Subcutaneous abdominal adipose tissue (tissue), 5 donors: ENCODE results near the gene MAGI1.
"Not testable (repeated sequence)": the region's sequence is repeated elsewhere in the genome, so short reads cannot be mapped to it uniquely, and the experiment has no call there.

Experiments used
- H3K27ac ChIP-seq: one replicate; pipeline ENCODE4 v1.7.0; 2013; ENCODE audit warnings: low read depth, mild to moderate bottlenecking, inconsistent platforms, low read length, moderate library complexity
- H3K27me3 ChIP-seq, 5 donors: one replicate each; pipeline ENCODE4 v1.7.0; 2013; ENCODE audit warnings: low read length in 5 of 5, inconsistent platforms in 1 of 5; ENCODE audit not compliant: control insufficient read depth in 5 of 5, insufficient read depth in 4 of 5
- H3K36me3 ChIP-seq, 5 donors: one replicate each; pipeline ENCODE4 v1.7.0; 2013; ENCODE audit warnings: low read length in 5 of 5; ENCODE audit not compliant: control insufficient read depth in 5 of 5, insufficient read depth in 5 of 5
- H3K4me1 ChIP-seq, 5 donors: one replicate each; pipeline ENCODE4 v1.7.0; 2013; ENCODE audit warnings: low read length in 5 of 5, mild to moderate bottlenecking in 3 of 5, moderate library complexity in 1 of 5; ENCODE audit not compliant: control insufficient read depth in 5 of 5, insufficient read depth in 5 of 5
- H3K4me3 ChIP-seq, 5 donors: one replicate each; pipeline ENCODE4 v1.7.0; 2013; ENCODE audit warnings: low read length in 5 of 5, low read depth in 1 of 5
- H3K9ac ChIP-seq, 5 donors: one replicate each; pipeline ENCODE4 v1.7.0; 2013; ENCODE audit warnings: low read length in 5 of 5, mild to moderate bottlenecking in 4 of 5, moderate library complexity in 3 of 5
- H3K9me3 ChIP-seq, 5 donors: one replicate each; pipeline ENCODE4 v1.7.0; 2013; ENCODE audit warnings: low read length in 5 of 5; ENCODE audit not compliant: control insufficient read depth in 5 of 5
- donor health status: healthy.
- donor health status: healthy.
- donor health status: healthy.
- donor health status: healthy.
- donor health status: healthy.

MAGI1 gene

DNA sequence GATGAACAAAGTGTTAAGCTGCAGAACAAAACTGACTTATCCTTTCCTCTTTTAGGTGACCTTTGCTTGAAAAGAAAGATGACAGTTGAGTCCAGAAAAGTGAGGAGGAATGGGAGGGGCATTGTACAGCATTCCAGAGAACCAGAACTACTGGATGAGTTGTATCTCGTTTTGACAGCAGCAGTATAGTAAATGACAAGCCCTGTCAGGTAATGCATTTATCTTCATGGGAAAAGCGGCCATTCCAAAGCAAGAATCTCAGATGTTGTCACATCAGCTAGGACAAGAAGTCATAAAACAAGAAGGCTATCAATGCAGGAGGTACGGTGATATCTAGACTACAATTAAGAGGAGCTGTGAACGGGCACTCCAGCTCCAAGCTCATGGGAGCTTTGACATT is 421.5 kb downstream of the MAGI1 start:
- Histone ChIP-seq H3K9me3 (no peaks in the 10 kb centered on the region), H3K4me3 (no peak overlapping the region), H3K27ac (no peak overlapping the region), H3K9ac (no peak overlapping the region), H3K27me3 (no peaks in the 10 kb centered on the region), H3K36me3 (peaks cover 0 to 7% (median 0%) of the 10 kb centered on the region in 5 donors), H3K4me1 (no peaks in the 10 kb centered on the region)

DNA sequence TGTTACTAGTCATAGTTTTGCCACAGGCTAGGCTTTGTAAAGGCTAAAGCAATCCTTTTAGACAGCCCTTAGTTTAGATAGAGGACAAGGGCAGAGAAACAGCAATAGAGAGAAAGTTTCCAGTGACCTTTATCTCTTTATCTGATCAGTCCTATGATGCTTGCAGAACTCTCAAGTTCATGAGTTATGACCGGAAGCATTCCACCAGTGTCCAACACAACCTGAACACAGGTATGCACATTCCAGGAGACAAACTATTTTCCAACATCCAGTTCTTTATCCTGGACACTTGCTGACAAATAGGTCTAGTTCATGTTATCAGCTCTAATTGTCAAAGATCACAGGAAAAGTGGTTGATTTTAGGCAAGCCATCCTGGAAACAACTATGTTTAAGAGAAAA is 422.2 kb downstream of the MAGI1 start:
- Histone ChIP-seq H3K27me3 (no peaks in the 10 kb centered on the region), H3K4me1 (no peaks in the 10 kb centered on the region), H3K4me3 (no peak overlapping the region), H3K9ac (no peak overlapping the region), H3K27ac (no peak overlapping the region), H3K36me3 (peaks cover 0 to 2% (median 0%) of the 10 kb centered on the region in 5 donors), H3K9me3 (no peaks in the 10 kb centered on the region)

DNA sequence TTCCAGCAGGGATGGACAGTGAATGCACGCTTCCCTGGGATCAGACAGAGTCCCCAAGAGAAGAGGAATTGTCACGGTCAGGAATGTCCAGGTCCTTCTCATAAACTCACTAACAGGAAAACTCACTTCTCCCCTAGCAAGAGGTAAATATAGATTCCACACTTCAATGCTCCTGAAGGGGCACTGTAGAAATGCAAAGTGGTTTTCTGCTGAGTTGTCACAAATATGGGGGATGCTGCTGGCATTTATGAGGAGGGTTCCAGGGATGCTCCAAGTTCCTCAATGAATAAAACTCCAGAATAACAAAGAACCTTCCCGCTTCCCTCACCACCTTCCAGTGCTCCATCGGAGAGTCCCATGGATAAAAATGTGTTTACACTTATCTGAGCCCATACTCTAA is 423.4 kb downstream of the MAGI1 start:
- Histone ChIP-seq H3K9ac (no peak overlapping the region), H3K4me1 (no peaks in the 10 kb centered on the region), H3K36me3 (no peaks in the 10 kb centered on the region), H3K4me3 (no peak overlapping the region), H3K9me3 (no peaks in the 10 kb centered on the region), H3K27ac (no peak overlapping the region), H3K27me3 (no peaks in the 10 kb centered on the region)

DNA sequence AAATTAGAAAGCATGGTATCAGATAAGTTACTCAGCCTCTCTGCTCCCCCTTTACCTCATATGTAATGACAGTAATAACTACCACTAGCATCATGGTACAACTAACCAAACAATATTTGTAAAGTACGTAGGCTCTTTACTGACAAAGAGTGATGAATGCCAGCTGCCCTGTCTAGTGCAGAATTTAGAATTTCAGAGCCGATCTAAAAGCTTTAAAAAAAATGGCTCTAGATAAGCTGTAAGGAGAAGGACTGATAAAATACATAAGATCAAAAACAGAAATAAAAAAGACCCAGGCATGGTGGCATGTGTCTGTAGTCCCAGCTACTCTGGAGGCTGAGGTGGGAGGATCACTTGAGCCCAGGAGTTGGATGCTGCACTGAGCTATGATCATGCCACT is 424.1 kb downstream of the MAGI1 start:
- H3K9ac ChIP-seq = no peak overlapping the region
- no peak overlapping the region for H3K4me3 ChIP-seq
- H3K27me3 ChIP-seq = no peaks in the 10 kb centered on the region
- no peak overlapping the region for H3K27ac ChIP-seq
- no peaks in the 10 kb centered on the region for H3K4me1 ChIP-seq
- no peaks in the 10 kb centered on the region for H3K36me3 ChIP-seq
- H3K9me3 ChIP-seq = no peaks in the 10 kb centered on the region

DNA sequence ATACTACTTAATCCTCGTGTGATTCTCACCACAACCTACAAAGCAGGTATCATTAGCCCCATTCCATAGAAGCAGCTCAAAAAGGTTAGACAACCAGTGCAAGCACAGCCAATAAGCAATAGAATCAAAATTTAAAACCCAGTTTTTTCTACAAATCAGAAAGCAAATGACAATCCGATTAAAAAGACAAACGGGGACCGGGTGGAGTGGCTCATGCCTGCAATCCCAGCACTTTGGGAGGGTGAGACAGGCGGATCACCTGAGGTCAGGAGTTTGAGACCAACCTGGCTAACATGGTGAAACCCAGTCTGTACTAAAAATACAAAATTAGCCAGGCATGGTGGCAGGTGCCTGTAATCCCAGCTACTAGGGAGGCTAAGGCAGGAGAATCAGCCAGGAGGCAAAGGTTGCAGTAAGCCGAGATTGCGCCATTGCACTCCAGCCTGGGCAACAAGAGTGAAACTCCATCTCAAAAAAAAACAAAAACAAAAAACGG is 430.7 kb downstream of the MAGI1 start:
- not testable (repeated sequence) for H3K36me3 ChIP-seq, H3K4me3 ChIP-seq, H3K9me3 ChIP-seq, H3K9ac ChIP-seq, H3K4me1 ChIP-seq, H3K27me3 ChIP-seq, H3K27ac ChIP-seq

DNA sequence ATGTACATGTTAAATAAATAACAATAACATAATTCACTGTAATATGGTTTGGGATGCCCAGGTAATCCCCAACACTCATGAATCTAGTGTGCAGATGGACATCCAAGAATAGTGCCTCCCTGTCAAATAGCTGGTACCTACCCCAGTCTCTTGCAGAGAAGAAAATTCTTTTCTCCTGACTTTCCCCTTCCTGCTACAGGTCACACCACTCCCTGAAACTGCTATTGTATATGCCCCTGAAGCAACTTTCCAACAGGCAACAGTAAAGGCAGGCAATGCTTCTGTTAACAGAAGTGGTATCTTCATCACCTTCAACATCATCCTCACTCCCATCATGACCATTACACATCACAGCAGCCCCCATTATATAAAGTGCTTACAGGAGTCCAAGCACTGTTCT is 431.6 kb downstream of the MAGI1 start:
- no peak overlapping the region for H3K9ac ChIP-seq
- no peak overlapping the region for H3K27ac ChIP-seq
- H3K36me3 ChIP-seq = no peaks in the 10 kb centered on the region
- H3K4me3 ChIP-seq = no peak overlapping the region
- H3K27me3 ChIP-seq = no peaks in the 10 kb centered on the region
- no peaks in the 10 kb centered on the region for H3K9me3 ChIP-seq
- peaks cover 0 to 4% (median 2%) of the 10 kb centered on the region in 5 donors for H3K4me1 ChIP-seq

DNA sequence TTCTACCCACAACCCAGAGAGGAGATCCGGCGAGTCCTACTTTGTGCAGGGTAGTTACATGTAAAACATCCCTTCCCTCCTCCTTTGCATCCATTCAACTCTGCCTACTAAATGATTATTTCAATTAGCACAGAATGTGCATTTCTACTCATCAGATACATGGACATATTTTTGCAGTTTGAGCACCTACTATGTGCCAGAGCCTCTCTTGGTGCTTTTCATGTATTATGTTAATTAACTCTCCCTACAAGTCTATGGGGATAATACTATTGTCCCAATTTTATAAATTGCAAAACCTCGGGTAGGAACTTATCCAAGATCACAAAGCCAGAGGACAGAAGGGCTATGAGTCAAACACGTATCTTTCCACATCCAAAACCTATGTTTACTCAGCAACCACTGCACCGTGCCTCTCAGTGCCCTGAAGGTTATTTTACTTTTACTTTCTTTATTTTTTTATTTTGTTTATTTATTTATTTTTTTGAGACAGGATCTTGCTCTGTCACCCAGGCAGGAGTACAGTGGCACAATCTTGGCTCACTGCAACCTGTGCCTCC is 432.8 kb downstream of the MAGI1 start:
- H3K4me3 ChIP-seq = no peak overlapping the region
- no peak overlapping the region for H3K27ac ChIP-seq
- H3K9me3 ChIP-seq = no peaks in the 10 kb centered on the region
- H3K4me1 ChIP-seq = peaks cover 0 to 4% (median 2%) of the 10 kb centered on the region in 5 donors
- no peaks in the 10 kb centered on the region for H3K36me3 ChIP-seq
- no peak overlapping the region for H3K9ac ChIP-seq
- no peaks in the 10 kb centered on the region for H3K27me3 ChIP-seq

DNA sequence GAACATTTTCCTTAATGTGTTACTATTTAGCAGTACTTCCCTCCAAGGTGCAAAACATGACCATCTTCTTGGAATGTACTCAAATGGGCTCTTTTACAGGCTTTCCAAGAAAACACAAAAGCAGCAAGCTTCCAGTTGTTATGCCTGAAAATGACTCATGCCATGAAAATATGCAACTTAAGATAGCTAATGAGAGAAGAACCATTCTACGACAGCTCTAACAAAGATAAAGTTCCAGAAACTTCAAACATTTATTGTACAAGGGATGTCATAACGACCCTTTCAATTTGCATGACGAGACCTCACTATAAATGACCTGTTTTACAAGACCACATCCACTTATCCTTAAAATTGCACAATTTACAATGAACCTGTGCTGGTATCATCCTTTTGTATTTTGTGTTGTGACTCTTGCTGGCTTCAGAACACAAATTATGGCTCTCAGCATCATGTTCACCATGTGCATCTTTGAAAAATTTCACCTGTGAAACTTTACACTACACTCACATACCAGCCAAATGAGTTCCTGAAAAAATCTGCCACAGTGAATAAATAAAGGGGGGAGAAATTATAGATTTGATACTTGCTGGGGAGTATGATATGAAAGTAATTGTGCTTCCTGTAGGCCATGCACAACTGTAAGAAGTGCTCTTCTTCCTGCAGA is 433.7 kb downstream of the MAGI1 start:
- H3K9me3 ChIP-seq = no peaks in the 10 kb centered on the region
- H3K27me3 ChIP-seq = no peaks in the 10 kb centered on the region
- H3K36me3 ChIP-seq = no peaks in the 10 kb centered on the region
- H3K27ac ChIP-seq = no peak overlapping the region
- no peak overlapping the region for H3K9ac ChIP-seq
- H3K4me3 ChIP-seq = no peak overlapping the region
- peaks cover 0 to 4% (median 2%) of the 10 kb centered on the region in 5 donors for H3K4me1 ChIP-seq

DNA sequence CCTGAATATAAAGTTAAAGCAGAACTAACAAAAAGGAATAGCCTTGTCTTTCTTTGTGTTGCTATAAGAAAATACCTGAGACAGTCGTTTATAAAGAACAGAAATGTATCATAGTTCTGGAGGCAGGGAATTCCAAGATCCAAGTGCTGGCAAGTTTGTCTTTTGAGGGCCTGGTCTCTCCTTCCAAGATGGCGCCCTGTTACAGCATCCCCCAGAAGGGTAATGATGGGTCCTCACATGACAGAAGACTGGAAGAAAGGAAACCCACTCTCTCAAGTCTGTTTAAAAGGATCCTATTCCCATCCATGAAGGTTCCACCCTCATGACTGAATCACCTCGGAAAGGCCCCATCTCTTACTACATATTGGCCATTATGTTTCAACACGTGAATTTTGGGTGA is 435.1 kb downstream of the MAGI1 start:
- no peaks in the 10 kb centered on the region for H3K9me3 ChIP-seq
- peaks cover 0 to 4% (median 2%) of the 10 kb centered on the region in 5 donors for H3K4me1 ChIP-seq
- H3K9ac ChIP-seq = no peak overlapping the region
- H3K36me3 ChIP-seq = no peaks in the 10 kb centered on the region
- H3K27ac ChIP-seq = no peak overlapping the region
- no peaks in the 10 kb centered on the region for H3K27me3 ChIP-seq
- H3K4me3 ChIP-seq = no peak overlapping the region

DNA sequence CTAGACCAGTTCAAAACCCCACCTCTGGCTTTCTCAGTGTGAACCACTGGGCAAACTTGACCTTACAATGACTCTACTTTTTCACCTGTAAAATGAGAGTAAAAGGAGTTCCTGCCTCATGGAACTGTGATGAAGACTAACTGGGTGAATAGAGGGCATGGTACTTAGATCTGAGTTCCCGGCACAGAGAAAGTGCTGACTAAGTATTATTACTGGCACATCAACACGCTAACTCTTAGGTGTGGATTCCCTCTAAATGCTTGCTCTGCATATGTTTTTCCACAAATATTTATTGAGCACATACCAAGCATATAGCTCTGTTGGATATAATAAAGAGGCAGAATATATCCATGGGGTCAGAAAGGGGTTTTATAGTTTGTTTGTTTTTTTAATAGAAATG is 437.8 kb downstream of the MAGI1 start:
- H3K27me3 ChIP-seq = no peaks in the 10 kb centered on the region
- H3K4me3 ChIP-seq = no peak overlapping the region
- H3K9ac ChIP-seq = no peak overlapping the region
- H3K4me1 ChIP-seq = peaks cover 2 to 20% (median 14%) of the 10 kb centered on the region in 5 donors
- H3K27ac ChIP-seq = no peak overlapping the region
- no peaks in the 10 kb centered on the region for H3K36me3 ChIP-seq
- no peaks in the 10 kb centered on the region for H3K9me3 ChIP-seq
